WTC11 (cell line): ENCODE results near the gene MAP2K1.

Source experiments
- CREM ChIP-seq: sonication (generic); formaldehyde crosslinking; IDR thresholded peaks from 2 replicates; pipeline ENCODE4 v1.8.1; 2022; ENCODE audit warnings: mild to moderate bottlenecking, missing genetic modification reagents, moderate library complexity
- CTCF ChIP-seq: fragments of 200-600 bp; IDR thresholded peaks from 2 replicates; pipeline ENCODE4 v1.8.0; 2022; ENCODE audit warnings: antibody characterized with exemption
- E2F1 ChIP-seq: sonication (generic); formaldehyde crosslinking; IDR thresholded peaks from 2 replicates; pipeline ENCODE4 v1.8.0; 2022; ENCODE audit warnings: mild to moderate bottlenecking, missing genetic modification reagents
- EMX1 ChIP-seq: fragments of 250-450 bp; sonication (Bioruptor Pico); IDR thresholded peaks from 2 replicates; pipeline ENCODE4 v1.8.0; 2021; ENCODE audit warnings: mild to moderate bottlenecking
- MYBL2 ChIP-seq: sonication (generic); formaldehyde crosslinking; IDR thresholded peaks from 2 replicates; pipeline ENCODE4 v1.8.1; 2023; ENCODE audit warnings: mild to moderate bottlenecking, moderate library complexity, missing genetic modification reagents
- SMAD3 ChIP-seq: sonication (generic); formaldehyde crosslinking; IDR thresholded peaks from 2 replicates; pipeline ENCODE4 v1.8.0; 2022; ENCODE audit warnings: missing genetic modification reagents, mild to moderate bottlenecking, borderline replicate concordance
- TP53 ChIP-seq: sonication (generic); formaldehyde crosslinking; IDR thresholded peaks from 2 replicates; pipeline ENCODE4 v1.8.1; 2023; ENCODE audit warnings: mild to moderate bottlenecking, missing genetic modification reagents
- TF ChIP-seq, protein P1 (sequence below): fragments of 250-450 bp; sonication (Bioruptor Pico); conservative IDR thresholded peaks from 2 replicates; pipeline ENCODE4 v1.9.0; 2021; ENCODE audit warnings: mild to moderate bottlenecking

- TF ChIP-seq, protein P1, sequence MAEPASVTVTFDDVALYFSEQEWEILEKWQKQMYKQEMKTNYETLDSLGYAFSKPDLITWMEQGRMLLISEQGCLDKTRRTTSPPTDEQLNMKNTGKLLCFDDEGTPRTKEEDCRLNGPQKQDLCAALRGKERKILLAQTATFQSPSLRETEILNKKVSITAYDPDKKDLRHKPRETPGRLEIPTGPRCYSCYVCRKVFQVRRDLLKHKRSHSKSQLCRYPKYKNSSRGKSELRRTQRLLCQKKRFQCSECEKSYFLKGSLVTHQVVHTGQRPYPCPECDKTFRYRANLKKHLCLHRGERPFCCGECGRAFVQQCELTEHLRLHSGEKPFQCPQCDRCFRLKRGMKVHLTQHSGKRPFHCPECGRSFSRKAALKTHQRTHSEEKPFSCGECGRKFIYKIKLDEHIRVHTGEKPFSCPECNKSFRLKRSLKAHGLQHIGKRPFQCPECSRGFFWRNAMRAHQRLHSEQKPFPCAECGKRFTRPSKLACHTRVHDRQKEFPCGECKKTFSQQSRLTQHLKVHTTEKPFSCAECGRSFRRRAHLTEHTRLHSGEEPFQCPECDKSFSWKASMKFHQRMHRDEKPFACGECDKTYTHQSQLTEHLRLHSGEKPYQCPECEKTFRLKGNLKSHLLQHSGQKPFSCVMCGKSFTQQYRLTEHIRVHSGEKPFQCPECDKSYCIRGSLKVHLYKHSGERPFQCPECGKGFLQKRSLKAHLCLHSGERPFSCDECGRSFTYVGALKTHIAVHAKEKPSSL (CRISPR knock-in tag): no peak
- no peak for TF ChIP-seq CTCF
- TF ChIP-seq CREM: no peak; the same call in 1 of the 2 replicates
- TF ChIP-seq EMX1: 0 out of 2 replicates have a peak, but pooled peaks have one; percentile 8
- TF ChIP-seq SMAD3 (CRISPR knock-in tag): peak; percentile 77; the same call in 1 of the 2 replicates
- TF ChIP-seq MYBL2 (CRISPR knock-in tag): no peak
- no peak for TF ChIP-seq TP53 (CRISPR knock-in tag)
- no peak for TF ChIP-seq E2F1 (CRISPR knock-in tag)
Measured at GRCh38 chr15:66504563-66505429, 118.1 kb downstream of the MAP2K1 start, which contains the start of the genes RPL4 and ZWILCH.
